Thyroid gland (tissue), 4 donors: ENCODE data around the gene LDLRAD4.

Experiments
- POLR2A ChIP-seq, 2 donors: fragments of 450-650 bp; IDR thresholded peaks; one replicate each; pipeline ENCODE4 v1.6.1; 2017; ENCODE audit warnings: antibody characterized with exemption in 2 of 2, mild to moderate bottlenecking in 2 of 2, moderate library complexity in 1 of 2
- TF ChIP-seq, protein P1 (sequence below), 6 experiments: fragments of 200-600 bp in 3 of 6; fragments of 450-650 bp in 3 of 6; sonication (generic) in 3 of 6; IDR thresholded peaks; one replicate each; pipeline ENCODE4 v1.5.1; 2016 to 2019; ENCODE audit warnings: antibody characterized with exemption in 6 of 6, mild to moderate bottlenecking in 2 of 6, inconsistent platforms in 1 of 6, moderate library complexity in 1 of 6

DNA sequence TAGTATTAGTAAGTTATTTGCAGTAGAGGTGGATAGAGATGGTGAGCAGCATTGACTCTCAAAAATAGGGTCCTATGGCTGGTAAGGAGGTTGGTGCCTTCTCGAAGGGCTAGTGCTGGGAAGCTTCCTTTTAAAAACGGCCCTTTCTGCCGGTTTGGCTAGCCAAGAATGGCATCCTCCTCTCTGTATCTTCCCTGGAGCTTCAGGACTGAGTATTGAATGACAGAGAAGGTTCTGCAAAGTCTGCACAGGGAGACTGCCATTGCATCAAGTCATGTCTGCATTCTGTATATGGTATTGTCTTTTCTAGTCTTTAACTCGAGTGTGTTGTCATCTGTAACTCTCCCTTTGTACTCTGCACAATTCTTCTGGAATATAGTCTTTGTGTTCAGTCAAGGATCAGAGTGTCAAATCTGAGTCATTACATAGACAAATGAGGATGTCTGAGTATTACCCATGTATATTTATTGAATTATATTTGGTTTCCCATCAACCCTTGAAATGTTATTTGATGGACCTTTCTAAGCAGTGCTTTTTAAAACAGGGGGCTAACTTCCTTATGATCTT, 1.1 kb downstream of the LDLRAD4 start:
- TF ChIP-seq, protein P1, sequence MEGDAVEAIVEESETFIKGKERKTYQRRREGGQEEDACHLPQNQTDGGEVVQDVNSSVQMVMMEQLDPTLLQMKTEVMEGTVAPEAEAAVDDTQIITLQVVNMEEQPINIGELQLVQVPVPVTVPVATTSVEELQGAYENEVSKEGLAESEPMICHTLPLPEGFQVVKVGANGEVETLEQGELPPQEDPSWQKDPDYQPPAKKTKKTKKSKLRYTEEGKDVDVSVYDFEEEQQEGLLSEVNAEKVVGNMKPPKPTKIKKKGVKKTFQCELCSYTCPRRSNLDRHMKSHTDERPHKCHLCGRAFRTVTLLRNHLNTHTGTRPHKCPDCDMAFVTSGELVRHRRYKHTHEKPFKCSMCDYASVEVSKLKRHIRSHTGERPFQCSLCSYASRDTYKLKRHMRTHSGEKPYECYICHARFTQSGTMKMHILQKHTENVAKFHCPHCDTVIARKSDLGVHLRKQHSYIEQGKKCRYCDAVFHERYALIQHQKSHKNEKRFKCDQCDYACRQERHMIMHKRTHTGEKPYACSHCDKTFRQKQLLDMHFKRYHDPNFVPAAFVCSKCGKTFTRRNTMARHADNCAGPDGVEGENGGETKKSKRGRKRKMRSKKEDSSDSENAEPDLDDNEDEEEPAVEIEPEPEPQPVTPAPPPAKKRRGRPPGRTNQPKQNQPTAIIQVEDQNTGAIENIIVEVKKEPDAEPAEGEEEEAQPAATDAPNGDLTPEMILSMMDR (IDR thresholded peaks at IDR 0.05), result no peak
- TF ChIP-seq POLR2A (IDR thresholded peaks at IDR 0.05), result no peak
